Superior temporal gyrus (tissue), 1 donor: ENCODE results near the gene ELOVL7.
"Not testable (repeated sequence)": the region's sequence is repeated elsewhere in the genome, so short reads cannot be mapped to it uniquely, and the experiment has no call there.

Experiments used
- DNase-seq: peaks from one replicate; pipeline ENCODE4 v3.0.0-alpha.2; 2016; ENCODE audit errors: extremely low spot score

ELOVL7 gene

GRCh38 chr5:60830581-60831127 is 13.4 kb downstream of the ELOVL7 start:
- DNase-seq, result no peak

- no peak for DNase-seq
Measured at GRCh38 chr5:60829490-60830266, 14.4 kb downstream of the ELOVL7 start.

GRCh38 chr5:60827201-60827600 is 16.9 kb downstream of the ELOVL7 start:
- DNase-seq, result no peak

- no peak for DNase-seq
Measured at GRCh38 chr5:60826653-60827052, 17.4 kb downstream of the ELOVL7 start.

DNA sequence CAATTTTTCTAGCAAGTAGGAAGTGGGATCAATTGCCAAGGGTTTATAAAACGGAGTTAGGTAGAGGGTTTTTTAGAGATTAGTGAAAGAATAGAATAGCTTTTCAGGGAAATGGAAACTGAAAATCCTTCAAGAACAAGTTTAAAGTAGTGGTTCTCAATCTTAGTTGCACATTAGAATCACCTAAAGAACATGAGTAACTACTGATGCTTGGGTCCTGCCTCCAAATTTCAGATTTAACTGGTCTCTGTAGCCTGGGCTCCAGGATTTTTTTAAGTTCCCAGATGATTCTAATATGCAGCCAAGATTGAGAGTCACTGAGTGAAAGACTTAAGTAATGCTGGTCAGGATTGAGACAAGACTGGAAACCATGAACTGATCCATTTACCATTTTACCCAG is 20.5 kb downstream of the ELOVL7 start:
- no peak for DNase-seq

GRCh38 chr5:60822285-60822556 is 21.8 kb downstream of the ELOVL7 start:
- no peak for DNase-seq

DNA sequence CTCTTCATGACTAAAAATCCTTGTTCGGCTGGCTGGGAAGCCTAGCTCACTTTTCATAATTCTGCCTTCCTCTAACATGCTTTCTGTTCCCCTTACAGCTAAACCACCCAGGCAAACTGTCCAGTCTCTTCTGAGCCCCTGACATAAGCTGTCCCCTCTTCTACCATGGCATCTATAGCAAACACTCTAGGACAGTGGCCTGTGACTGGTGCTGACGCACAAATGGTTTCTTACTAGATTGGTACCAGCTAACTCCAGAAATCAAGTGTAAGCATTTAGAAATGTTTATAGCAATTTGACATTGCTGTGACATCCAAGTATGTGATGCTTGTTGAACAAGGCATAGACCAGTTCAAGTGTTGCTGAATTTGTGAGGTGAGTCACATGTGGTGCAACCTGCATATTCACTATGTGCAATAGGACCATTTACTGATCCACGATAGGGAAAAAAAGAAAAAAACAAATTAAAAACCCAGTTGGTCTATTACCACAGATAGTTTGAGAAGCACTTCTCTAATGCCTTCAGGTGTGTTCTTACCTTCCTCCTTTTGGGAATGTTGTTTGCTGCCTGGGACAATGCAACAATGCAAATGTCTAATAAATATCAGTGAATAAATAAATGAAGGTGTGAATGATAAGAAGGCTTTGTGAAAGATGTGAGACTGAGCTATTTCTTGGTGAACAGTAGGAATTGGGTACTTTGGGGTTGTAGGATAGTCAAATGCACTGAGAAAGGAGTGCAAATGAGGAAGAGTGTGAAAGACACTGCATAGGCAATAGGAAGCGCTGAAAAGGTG is 22.4 kb downstream of the ELOVL7 start:
- DNase-seq, result no peak

GRCh38 chr5:60820593-60821487 is 23.2 kb downstream of the ELOVL7 start:
- DNase-seq, result no peak

DNA sequence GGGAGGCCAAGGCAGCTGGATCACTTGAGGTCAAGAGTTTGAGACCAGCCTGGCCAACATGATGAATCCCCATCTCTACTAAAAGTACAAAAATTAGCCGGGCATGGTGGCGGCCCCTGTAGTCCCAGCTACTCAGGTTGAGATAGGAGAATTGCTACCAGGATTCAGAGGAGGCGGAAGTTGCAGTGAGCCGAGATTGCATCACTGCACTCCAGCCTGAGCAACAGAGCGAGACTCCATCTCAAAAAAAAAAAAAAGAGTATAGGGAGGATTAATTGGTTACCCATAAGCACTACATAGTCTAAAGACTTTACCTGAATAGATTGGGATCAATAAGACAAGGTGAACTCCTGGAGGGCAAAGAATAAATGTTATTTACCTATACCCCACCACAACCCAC is 27.9 kb downstream of the ELOVL7 start:
- DNase-seq, result not testable (repeated sequence)

DNA sequence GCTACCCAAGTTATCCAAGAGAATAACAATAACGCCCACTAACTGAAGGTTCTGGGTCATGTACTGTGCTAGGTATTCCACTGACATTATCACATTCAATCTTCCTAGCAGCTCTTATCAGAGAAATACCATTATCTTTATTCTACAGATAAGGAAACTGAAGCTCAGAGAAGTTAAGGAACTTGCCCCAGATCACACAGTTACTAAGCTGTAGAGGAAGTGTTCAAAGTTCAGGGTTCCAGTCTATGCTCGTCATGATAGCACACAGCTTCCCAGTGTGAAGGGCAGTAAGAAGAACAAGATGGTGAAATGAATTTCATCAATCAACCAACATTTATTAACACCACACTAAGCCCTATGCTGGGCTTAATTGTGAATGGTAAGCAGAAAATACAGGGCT is 29.6 kb downstream of the ELOVL7 start:
- no peak for DNase-seq

DNA sequence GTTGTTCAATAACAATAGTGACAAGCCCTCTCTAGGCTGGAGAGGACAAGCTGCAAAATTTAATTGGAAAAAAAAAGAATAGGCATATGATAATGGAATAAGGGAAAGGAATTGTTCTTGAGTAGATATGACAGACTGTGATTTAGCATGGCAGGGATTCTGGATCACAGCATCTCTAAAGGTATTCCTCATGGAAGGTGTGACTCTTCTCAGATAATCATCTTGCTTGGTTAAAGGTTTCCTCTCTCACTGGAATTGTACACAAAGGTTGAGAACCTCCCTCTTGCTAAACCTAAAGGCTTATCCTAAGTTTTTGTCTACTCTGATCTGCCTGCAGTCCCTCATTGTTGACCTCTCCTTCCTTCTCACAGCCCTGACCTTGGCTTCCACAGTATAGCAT is 31.6 kb downstream of the ELOVL7 start:
- DNase-seq, result no peak

- DNase-seq, result no peak
Measured at GRCh38 chr5:60811105-60811504, 33.0 kb downstream of the ELOVL7 start.

- DNase-seq, result no peak
Measured at GRCh38 chr5:60810438-60811085, 33.5 kb downstream of the ELOVL7 start.

- no peak for DNase-seq
Measured at GRCh38 chr5:60809891-60810425, 34.1 kb downstream of the ELOVL7 start.

DNA sequence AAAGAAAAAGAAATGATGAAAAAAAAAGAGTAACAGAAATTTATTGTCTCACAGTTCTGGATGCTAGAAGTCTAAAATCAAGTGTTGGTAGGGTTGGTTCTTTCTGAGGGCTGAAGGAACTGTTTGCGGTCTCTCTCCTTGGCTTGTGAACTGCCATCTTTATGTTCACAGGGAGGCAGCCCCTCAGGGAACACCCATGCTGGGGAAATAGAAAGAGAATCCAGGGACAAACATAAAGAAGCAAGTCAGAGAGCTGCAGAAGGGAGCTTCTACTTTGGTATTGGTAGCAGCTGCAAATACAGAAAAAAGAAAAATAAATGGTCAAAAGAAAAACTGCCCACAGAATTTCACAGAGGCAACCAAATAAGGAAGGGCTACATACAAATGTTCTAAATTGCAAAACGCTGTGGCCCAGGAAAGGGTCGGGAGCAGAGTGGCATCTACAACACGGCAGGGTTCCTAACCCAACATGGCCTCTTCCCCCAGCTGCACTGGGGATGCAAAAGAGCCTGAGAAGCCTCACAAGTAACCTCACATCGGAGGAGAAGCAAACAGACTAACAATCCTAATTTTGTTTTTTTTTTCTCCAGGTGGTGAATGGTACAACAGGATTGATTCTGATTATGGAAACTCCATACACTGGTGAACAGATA is 37.4 kb downstream of the ELOVL7 start:
- DNase-seq, result no peak

DNA sequence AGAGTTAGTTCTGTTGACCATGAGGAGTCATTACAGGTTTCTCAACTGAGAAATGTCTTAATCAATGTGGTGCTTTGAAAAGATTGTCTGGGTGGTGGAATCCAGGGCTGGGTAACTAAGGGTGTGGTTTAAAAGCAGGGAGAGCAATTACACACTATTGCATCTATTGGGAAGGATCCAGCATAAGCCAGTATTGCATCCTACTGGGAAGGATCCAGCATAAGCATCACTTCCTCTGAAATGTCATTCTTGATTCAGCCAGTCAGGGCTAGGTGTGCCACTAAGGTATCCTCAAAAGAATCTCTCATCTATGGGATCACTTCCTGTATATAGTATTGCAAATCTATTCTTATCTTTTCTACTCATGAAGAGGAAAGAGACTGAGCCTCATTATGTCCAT is 38.6 kb downstream of the ELOVL7 start:
- no peak for DNase-seq

DNA sequence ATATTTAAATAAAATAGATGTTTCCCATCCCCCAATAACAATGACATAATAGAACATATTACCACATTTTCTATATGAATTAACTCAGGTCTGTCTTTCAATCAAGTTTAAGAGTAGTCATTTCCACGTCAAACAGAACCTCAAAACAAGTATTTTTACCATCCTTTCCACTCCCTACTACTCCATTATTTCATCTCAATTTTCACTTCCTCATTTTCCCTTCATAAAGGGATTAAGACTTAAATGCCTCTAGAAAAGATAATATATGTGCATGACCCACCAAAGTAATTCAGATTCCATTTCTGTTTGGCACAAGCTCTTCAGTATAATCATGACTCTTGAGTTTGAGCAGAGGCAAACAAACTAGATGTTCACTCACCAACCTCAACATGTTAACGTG is 40.4 kb downstream of the ELOVL7 start:
- DNase-seq, result no peak

- DNase-seq, result no peak
Measured at GRCh38 chr5:60802986-60803385, 41.1 kb downstream of the ELOVL7 start.

DNA sequence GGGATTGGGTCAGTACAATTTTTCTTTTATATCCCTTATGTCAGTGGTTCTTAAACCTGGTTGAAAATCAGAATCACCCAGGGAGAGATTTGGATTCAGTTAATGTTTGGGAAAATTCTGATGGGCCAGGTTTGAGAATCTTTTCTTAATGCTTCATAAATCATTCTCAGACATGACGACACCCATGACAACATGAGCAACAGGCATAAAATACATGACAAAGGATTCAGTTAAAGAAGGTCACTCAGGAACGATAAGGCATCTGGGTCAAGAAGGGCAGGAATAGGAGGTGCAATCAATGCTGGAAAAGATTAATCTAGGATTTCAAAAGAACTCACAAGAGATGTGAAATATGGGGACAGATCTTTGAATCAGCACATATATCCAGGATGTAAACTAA is 41.8 kb downstream of the ELOVL7 start:
- no peak for DNase-seq

- no peak for DNase-seq
Measured at GRCh38 chr5:60797482-60798153, 46.5 kb downstream of the ELOVL7 start.
